ENCODE measurements around the gene HDAC4.

Gene HDAC4

DNA sequence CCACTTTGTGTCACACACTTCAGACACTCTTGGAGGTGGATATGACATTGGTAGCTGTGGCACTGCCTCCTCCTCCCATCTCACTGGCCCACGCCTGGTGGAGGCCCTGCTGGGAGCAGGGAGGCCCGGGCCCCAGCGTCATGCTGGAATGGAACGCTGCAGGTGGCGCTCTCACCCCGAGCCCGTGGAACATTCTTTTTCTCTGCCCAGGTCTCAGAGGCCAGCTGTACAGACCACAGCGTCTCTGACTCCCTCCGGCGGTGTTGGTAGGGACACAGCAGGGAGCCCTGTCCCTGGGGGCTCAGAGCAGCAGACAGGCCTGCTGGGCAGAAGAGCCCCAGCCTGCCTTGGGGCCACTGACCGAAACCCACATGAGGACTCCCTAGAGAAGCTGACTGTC, 334.9 kb downstream of the HDAC4 start:
- Histone ChIP-seq H3K36me3 (ENCODE audit: insufficient read depth, low read length) (no peaks in the 10 kb centered on the region), H3K9ac (ENCODE audit: low read depth, low read length) (no peak overlapping the region), H3K9me3 (ENCODE audit: control insufficient read depth, insufficient read depth, low read length) (no peaks in the 10 kb centered on the region), H3K4me1 (ENCODE audit: insufficient read depth, low read length) (no peaks in the 10 kb centered on the region)

DNA sequence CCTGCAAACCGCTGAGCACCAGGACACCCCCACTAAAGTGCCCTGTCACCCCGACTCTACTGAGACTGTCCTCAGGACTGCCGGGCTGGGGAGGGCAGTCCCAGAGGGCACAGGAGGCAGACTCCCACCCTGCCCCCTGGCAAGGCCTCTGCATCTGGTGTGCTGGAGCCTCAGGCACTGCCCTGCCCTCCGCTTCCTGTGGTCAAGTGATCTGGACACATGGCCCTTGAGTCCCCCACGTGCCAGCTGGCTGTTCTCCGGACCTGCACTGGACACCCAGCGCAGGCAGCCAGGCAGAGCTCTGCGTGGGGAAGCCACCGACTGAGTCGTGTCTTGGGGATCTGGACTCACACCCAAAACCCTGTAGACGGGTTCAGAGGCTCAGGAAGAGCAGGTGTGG, 335.3 kb downstream of the HDAC4 start:
- Histone ChIP-seq H3K9me3 (ENCODE audit: control insufficient read depth, insufficient read depth, low read length) (no peaks in the 10 kb centered on the region), H3K4me1 (ENCODE audit: insufficient read depth, low read length) (no peaks in the 10 kb centered on the region), H3K9ac (ENCODE audit: low read depth, low read length) (no peak overlapping the region), H3K36me3 (ENCODE audit: insufficient read depth, low read length) (no peaks in the 10 kb centered on the region)

DNA sequence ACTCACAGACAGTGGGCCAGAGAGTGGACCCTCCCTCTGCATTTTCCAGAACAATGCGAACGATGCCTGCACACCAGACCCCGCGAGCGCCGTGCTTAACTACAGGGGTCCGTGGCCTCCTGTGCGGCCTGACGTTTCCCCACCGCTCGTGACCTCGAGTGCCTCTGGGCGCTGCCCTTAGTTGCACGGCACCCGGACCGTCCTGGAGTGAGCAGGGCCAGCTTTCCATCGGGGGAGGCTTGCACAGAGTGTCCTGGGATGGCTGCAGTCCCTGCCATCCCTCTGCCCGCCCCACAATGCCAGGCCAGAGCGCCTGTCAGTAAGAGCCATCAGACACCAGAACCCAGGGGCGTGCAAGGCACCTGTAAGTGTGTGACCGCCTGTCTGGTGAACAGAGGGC, 335.9 kb downstream of the HDAC4 start:
- Histone ChIP-seq H3K9me3 (ENCODE audit: control insufficient read depth, insufficient read depth, low read length) (no peaks in the 10 kb centered on the region), H3K4me1 (ENCODE audit: insufficient read depth, low read length) (no peaks in the 10 kb centered on the region), H3K9ac (ENCODE audit: low read depth, low read length) (no peak overlapping the region), H3K36me3 (ENCODE audit: insufficient read depth, low read length) (no peaks in the 10 kb centered on the region)

DNA sequence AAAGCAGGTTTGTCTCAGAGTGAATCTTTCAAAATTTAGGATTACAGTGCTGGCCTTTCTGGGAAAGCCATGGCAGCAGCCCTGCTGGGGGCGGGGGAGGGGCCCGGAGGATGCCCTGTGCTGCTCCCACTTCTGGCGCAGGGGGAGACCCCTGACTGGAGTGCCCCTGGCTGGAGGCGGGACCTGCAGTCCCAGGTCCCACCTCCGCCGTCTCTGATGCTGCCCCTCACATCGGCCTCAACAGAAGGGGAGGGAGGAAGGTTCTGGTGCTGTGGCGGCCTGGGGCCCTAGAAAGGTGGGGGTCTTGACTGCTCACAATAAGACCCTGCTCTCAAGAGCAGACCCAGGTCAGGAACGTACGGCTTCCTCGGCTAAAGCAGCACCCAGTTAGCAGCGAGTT, 336.6 kb downstream of the HDAC4 start:
- Histone ChIP-seq H3K9ac (ENCODE audit: low read depth, low read length) (no peak overlapping the region), H3K4me1 (ENCODE audit: insufficient read depth, low read length) (no peaks in the 10 kb centered on the region), H3K9me3 (ENCODE audit: control insufficient read depth, insufficient read depth, low read length) (no peaks in the 10 kb centered on the region), H3K36me3 (ENCODE audit: insufficient read depth, low read length) (no peaks in the 10 kb centered on the region)

DNA sequence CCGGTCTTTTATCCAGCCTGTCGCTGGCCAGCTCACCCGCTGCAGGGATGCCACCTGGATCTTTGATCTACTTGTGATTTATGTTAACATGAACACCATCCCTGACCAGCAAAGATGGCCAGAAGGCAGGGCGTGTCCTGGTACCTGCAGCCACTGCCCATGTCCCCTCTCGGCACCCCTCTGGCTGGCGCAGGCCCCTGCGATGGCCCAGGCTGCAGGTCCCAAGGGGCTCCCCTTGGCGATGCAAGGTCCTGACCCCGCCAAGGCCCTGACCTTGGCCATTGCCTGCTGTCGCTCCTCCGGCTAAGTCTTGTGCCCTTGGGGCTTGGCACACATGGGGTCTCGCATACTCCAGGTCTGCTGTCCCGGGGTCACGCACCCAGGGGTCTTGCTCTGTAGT, 338.1 kb downstream of the HDAC4 start:
- H3K9me3 ChIP-seq (ENCODE audit: control insufficient read depth, insufficient read depth, low read length), result no peaks in the 10 kb centered on the region
- H3K4me1 ChIP-seq (ENCODE audit: insufficient read depth, low read length), result no peaks in the 10 kb centered on the region
- no peak overlapping the region for H3K9ac ChIP-seq (ENCODE audit: low read depth, low read length)
- no peaks in the 10 kb centered on the region for H3K36me3 ChIP-seq (ENCODE audit: insufficient read depth, low read length)

DNA sequence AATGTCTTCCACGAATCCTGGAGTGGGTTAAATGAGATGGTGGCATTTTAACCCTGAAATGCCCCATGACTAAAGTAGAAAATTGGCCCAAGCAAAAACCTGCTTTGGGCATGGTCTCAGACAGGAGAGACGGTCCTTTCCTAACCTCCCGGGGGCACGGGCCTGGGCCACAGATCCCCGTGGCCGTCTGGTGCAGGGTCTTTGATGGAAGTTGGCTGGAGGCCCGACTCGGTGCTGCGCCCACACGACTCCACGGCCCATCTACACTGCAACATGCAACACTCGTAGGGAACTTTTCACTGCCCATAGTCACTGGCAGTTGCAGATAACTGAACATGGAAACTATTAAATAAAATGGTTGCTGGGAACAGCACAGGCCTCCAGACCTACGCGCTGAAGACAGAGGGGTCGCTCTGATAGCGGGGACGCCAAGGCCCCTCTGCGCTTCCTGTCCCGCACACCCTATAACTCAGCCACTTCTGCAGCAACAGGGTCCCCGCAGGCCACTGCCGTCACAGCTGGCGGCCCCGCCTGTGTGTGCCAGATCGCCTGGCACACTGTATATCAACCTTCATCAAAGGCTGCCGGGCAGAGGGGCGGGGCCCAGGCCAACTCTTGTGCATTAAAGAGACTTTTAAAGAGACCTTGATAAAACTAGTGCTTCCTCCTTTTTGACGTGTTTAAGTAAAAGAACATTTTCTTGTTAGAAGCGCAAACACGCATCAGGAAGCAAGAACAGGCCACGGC, 338.8 kb downstream of the HDAC4 start:
- Histone ChIP-seq H3K9ac (ENCODE audit: low read depth, low read length) (no peak overlapping the region), H3K4me1 (ENCODE audit: insufficient read depth, low read length) (no peaks in the 10 kb centered on the region), H3K9me3 (ENCODE audit: control insufficient read depth, insufficient read depth, low read length) (no peaks in the 10 kb centered on the region), H3K36me3 (ENCODE audit: insufficient read depth, low read length) (no peaks in the 10 kb centered on the region)

DNA sequence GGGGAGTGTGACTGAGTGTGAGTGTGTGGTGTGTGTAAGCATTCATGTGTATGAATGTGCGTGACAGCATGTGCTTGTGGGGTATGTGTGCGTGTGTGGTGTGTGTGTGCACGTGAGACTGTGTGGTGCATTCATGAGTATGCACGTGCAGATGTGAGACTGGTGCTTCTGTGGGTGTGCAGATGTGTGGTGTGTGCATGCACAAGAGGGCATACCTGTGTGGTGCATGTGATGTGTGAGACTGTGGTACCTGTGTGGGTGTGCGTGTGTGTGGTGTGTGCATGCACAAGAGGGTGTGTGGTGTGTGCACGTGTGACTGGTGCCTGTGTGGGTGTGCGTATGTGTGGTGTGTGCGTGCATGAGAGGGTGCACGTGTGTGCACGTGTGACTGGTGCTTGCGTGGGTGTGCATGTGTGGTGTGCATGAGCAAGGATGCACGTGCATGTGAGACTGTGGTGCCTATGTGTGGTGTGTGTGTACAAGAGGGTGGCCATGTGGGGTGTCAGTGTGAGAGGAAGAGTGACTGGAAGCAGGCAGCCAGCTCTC, 339.6 kb downstream of the HDAC4 start:
- Histone ChIP-seq H3K4me1 (ENCODE audit: insufficient read depth, low read length) (no peaks in the 10 kb centered on the region), H3K9ac (ENCODE audit: low read depth, low read length) (no peak overlapping the region), H3K36me3 (ENCODE audit: insufficient read depth, low read length) (no peaks in the 10 kb centered on the region), H3K9me3 (ENCODE audit: control insufficient read depth, insufficient read depth, low read length) (no peaks in the 10 kb centered on the region)

DNA sequence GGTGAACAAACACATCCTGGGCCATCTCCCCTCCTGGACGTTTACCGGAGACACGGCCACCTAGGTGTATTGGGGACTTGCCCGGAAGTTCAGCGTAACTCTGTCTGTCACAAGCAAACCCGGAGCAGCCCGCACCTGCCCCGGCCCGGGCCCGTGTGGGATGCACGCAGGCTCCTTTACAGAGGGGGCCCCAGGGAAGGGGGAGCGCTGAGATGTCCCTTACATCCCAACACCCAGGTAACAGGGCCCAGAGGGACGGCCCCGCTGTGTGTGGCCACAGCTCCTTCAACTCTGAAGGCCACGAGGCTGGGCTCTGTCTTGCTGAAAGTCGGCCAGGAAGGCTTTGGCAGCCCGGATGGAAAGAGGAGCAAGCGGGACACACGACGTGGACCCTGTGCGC, 340.1 kb downstream of the HDAC4 start:
- no peaks in the 10 kb centered on the region for H3K4me1 ChIP-seq (ENCODE audit: insufficient read depth, low read length)
- H3K36me3 ChIP-seq (ENCODE audit: insufficient read depth, low read length), result no peaks in the 10 kb centered on the region
- H3K9me3 ChIP-seq (ENCODE audit: control insufficient read depth, insufficient read depth, low read length), result no peaks in the 10 kb centered on the region
- H3K9ac ChIP-seq (ENCODE audit: low read depth, low read length), result no peak overlapping the region

DNA sequence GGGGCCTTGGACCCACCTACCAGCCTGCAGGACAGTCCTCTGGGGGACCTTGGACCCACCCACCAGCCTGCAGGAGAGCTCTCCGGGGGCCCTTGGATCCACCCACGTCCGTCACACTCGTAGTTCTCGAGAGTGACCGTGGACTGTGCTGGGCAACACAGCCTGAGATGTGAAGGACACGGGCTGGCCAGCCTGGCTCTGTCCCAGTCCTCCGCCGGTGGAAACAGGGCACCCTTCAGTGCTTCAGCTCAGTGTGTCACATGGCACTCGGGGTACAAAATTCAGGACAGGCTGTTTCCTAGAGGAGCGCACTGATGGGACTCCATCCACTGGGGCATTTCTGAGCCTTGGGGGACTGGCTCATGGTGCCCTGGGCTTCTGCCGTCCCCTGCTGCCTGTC, 341.0 kb downstream of the HDAC4 start:
- no peaks in the 10 kb centered on the region for H3K4me1 ChIP-seq (ENCODE audit: insufficient read depth, low read length)
- no peaks in the 10 kb centered on the region for H3K36me3 ChIP-seq (ENCODE audit: insufficient read depth, low read length)
- no peaks in the 10 kb centered on the region for H3K9me3 ChIP-seq (ENCODE audit: control insufficient read depth, insufficient read depth, low read length)
- no peak overlapping the region for H3K9ac ChIP-seq (ENCODE audit: low read depth, low read length)

DNA sequence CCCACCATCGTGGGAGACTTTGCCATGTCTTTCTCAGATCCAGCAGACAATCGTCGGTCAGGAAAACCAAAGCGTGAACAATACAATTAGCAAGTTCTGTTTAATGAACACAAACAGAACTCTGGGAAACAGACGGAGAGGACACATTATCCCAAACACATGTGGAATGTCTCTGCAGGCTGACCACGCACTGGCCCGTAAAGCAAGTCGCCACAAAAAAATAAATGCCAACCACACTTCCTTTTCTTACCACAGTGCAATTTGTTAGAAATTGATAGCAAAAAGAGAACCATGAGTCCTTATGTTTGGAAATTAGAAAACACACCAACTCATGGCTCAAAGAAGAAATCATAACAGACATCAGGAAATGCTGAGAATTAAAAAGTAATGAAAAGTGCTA, 342.1 kb downstream of the HDAC4 start:
- Histone ChIP-seq H3K4me1 (ENCODE audit: insufficient read depth, low read length) (no peaks in the 10 kb centered on the region), H3K9me3 (ENCODE audit: control insufficient read depth, insufficient read depth, low read length) (no peaks in the 10 kb centered on the region), H3K36me3 (ENCODE audit: insufficient read depth, low read length) (no peaks in the 10 kb centered on the region), H3K9ac (ENCODE audit: low read depth, low read length) (no peak overlapping the region)

DNA sequence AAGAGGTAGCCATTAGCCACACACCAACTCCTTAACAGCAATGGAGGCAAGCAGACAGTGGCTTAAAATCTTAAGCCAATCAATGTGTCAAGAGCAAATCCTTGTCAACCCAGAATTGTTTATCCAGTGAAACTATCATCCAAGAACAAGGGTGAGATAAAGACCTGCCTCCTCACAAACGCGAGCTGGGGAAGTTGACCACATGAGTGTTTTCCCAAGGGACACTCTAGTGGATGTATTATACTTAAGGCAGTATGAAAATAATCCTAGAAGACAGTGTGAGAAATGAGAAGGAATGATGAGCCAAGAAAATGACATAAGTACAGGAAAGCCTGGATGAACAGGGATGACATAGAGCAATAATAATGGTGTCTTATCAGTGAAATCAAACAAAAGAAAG, 343.3 kb downstream of the HDAC4 start:
- H3K9ac ChIP-seq (ENCODE audit: low read depth, low read length), result no peak overlapping the region
- no peaks in the 10 kb centered on the region for H3K9me3 ChIP-seq (ENCODE audit: control insufficient read depth, insufficient read depth, low read length)
- no peaks in the 10 kb centered on the region for H3K4me1 ChIP-seq (ENCODE audit: insufficient read depth, low read length)
- no peaks in the 10 kb centered on the region for H3K36me3 ChIP-seq (ENCODE audit: insufficient read depth, low read length)

DNA sequence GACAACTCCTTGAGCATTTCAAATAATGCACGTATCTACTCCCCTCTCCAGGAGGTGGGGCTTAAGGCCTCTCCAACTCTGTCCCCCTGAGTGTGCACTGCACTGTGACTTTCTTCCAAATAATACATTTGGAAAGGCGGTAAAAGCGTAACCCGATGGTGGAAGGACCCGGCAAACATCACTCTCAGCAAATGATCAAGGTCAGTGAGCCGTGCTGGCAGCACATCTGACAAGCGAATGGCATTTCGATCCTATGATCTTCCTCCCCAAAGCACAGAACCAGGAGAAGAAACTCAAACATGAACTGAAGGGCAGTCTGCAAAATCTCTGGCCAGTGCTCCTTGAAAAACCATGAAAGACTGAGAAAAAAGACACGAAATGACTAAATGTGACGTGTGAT, 344.2 kb downstream of the HDAC4 start:
- Histone ChIP-seq H3K9ac (ENCODE audit: low read depth, low read length) (no peak overlapping the region), H3K36me3 (ENCODE audit: insufficient read depth, low read length) (no peaks in the 10 kb centered on the region), H3K9me3 (ENCODE audit: control insufficient read depth, insufficient read depth, low read length) (no peaks in the 10 kb centered on the region), H3K4me1 (ENCODE audit: insufficient read depth, low read length) (no peaks in the 10 kb centered on the region)

DNA sequence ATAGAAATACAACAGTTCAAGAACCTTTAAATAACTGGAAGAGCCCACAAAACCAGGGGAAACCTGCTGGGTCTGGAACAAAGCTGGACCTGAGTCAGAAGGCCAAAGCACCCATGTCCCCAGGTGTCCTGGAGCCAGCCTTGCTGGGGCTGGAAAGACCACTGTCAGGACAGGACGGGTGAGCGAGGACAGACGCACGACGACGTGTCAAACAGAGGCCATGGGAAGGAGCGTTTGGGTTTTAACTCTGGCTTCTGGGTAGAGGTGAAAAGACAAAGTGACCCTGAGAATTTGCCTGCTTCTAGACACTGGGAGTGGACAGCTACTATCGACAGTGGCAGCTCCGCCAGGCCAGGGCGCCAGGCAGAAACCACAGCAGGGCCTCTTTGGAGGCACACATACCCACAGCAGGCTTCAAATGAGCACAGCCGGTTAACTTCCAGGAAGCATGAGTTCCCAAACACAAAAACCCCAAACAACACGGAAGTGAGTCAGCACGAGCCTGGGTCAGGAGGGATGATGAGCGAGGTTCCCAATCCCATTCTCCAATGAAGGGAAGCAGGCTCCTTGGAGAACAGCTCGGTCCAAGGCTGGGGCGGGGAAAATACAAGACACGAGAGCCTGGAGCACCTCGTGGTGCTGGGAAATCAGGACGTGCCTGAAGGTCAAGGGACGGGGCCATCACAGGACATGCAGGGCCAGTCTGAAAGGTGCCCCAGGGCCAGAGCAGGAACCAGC, 344.9 kb downstream of the HDAC4 start:
- Histone ChIP-seq H3K9ac (ENCODE audit: low read depth, low read length) (no peak overlapping the region), H3K4me1 (ENCODE audit: insufficient read depth, low read length) (no peaks in the 10 kb centered on the region), H3K36me3 (ENCODE audit: insufficient read depth, low read length) (no peaks in the 10 kb centered on the region), H3K9me3 (ENCODE audit: control insufficient read depth, insufficient read depth, low read length) (no peaks in the 10 kb centered on the region)

DNA sequence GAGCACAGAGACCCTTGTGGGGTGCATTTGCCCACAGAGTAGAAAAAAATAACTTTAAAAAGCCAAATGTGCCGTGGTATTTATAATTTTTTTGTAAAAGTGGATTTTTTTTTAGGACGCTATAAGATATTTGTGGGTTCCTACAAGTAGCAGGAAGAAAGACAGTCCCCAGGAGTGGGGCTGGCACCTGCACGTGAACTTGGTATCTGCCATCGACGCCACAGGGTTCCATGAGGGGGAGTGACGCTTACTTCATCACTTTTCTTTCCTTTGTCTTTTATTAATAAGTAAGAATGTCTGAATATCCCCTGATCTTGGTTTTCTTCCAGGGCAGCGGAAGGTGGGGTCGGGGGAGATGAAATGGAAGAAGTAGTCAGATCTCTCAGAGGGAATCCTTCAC, 345.9 kb downstream of the HDAC4 start:
- H3K9me3 ChIP-seq (ENCODE audit: control insufficient read depth, insufficient read depth, low read length), result no peaks in the 10 kb centered on the region
- H3K4me1 ChIP-seq (ENCODE audit: insufficient read depth, low read length), result no peaks in the 10 kb centered on the region
- H3K9ac ChIP-seq (ENCODE audit: low read depth, low read length), result no peak overlapping the region
- H3K36me3 ChIP-seq (ENCODE audit: insufficient read depth, low read length), result no peaks in the 10 kb centered on the region; the same call in 1 of the 2 replicates
